Ishikawa (cell line): ENCODE data around the gene POU4F3.

Experiments
- CEBPB ChIP-seq: IDR thresholded peaks from 2 replicates; pipeline ENCODE4 v1.6.1; 2012
- EGR1 ChIP-seq: IDR thresholded peaks from 2 replicates; pipeline ENCODE4 v1.6.1; 2012
- EP300 ChIP-seq: IDR thresholded peaks from 2 replicates; pipeline ENCODE4 v1.6.1; 2012; ENCODE audit warnings: borderline replicate concordance
- NFIC ChIP-seq: IDR thresholded peaks from 2 replicates; pipeline ENCODE4 v1.6.1; 2012
- RAD21 ChIP-seq: IDR thresholded peaks from 2 replicates; pipeline ENCODE4 v1.6.1; 2012; ENCODE audit warnings: low read depth
- REST ChIP-seq: IDR thresholded peaks from 2 replicates; pipeline ENCODE4 v1.6.1; 2012; ENCODE audit warnings: low read depth, mild to moderate bottlenecking
- TAF1 ChIP-seq: IDR thresholded peaks from 2 replicates; pipeline ENCODE4 v1.6.1; 2012; ENCODE audit warnings: low read depth, mild to moderate bottlenecking
- TCF12 ChIP-seq: IDR thresholded peaks from 2 replicates; pipeline ENCODE4 v1.6.1; 2012; ENCODE audit warnings: low read depth
- TEAD4 ChIP-seq: IDR thresholded peaks from 2 replicates; pipeline ENCODE4 v1.6.1; 2012
- YY1 ChIP-seq: IDR thresholded peaks from 2 replicates; pipeline ENCODE4 v1.6.1; 2012; ENCODE audit warnings: low read depth
- ZBTB7A ChIP-seq: IDR thresholded peaks from 2 replicates; pipeline ENCODE4 v1.6.1; 2012; ENCODE audit warnings: low read depth
- TF ChIP-seq, protein P1 (sequence below): IDR thresholded peaks from 2 replicates; pipeline ENCODE4 v1.6.1; 2012

DNA sequence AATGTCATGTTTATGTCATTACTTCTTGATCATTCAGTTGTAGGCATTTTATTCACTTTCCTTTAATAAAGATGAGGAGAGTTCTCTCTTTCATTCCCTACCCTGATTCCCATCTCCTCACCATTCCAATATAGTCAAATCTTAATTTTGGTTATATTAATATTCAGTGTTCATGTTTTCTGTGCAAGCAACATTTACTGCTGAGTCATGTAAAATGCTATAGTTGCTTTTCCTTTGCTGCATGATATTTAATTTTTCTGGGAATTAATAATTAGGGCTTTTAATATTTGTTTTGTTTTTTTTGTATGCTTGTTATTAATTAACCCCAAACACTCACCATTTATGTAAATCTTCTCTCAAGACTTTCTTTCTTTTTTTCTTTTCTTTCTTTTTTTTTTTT is 18.5 kb downstream of the POU4F3 start:
- no peak for TF ChIP-seq TEAD4
- TF ChIP-seq TAF1: no peak
- no peak for TF ChIP-seq NFIC
- TF ChIP-seq, protein P1, sequence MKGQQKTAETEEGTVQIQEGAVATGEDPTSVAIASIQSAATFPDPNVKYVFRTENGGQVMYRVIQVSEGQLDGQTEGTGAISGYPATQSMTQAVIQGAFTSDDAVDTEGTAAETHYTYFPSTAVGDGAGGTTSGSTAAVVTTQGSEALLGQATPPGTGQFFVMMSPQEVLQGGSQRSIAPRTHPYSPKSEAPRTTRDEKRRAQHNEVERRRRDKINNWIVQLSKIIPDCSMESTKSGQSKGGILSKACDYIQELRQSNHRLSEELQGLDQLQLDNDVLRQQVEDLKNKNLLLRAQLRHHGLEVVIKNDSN: no peak
- no peak for TF ChIP-seq RAD21
- TF ChIP-seq EP300: no peak
- TF ChIP-seq YY1: no peak
- no peak for TF ChIP-seq CEBPB
- TF ChIP-seq REST: no peak
- no peak for TF ChIP-seq ZBTB7A
- no peak for TF ChIP-seq TCF12
- TF ChIP-seq EGR1: no peak
